ENCODE results near the gene ABHD8. TPM values are rescaled to one million over a fixed set of nuclear protein-coding genes. Genes with fewer than 3 reads are reported as not detected.
A peak's percentile ranks its signal among the peaks of the same experiment; 100 is the strongest.

ABHD8 gene
- total and polyA plus RNA-seq, 2 donors (not counting 1 experiment from before 2014, with no cell fraction given): 3.9 to 16.8 TPM

- H3K4me1 ChIP-seq (ENCODE audit: control insufficient read depth, extremely low read depth, insufficient read depth, low read length): peaks cover 3% of the 10 kb centered on the region
- H3K27me3 ChIP-seq (ENCODE audit: control insufficient read depth, insufficient read depth, low read length): no peaks in the 10 kb centered on the region
- no peaks in the 10 kb centered on the region for H3K36me3 ChIP-seq (ENCODE audit: control insufficient read depth, insufficient read depth, low read length)
- H2AFZ ChIP-seq (ENCODE audit: low read length): peak overlapping the region; percentile 81
- no peaks in the 10 kb centered on the region for H3K9me3 ChIP-seq (ENCODE audit: control insufficient read depth, insufficient read depth, low read depth, low read length)
- H3K4me3 ChIP-seq (replicated peaks in 1 of 4; ENCODE audit: control extremely low read depth in 1 of 4, insufficient read depth in 1 of 4, low read depth in 3 of 4, low read length in 4 of 4): peak overlapping the region; percentile 52 to 80 (median 60)
- H3K9ac ChIP-seq (ENCODE audit: insufficient read depth, low read length): peak overlapping the region; percentile 62
- peak; percentile 82 to 85 for DNase-seq (ENCODE audit: low read depth in 2 of 2)
- peak overlapping the region; percentile 45 for H3K27ac ChIP-seq (ENCODE audit: insufficient read depth, low read length)
- H3K4me2 ChIP-seq (ENCODE audit: extremely low read depth, insufficient read depth, low read length): peak overlapping the region; percentile 72
- no peaks in the 10 kb centered on the region for H4K20me1 ChIP-seq (ENCODE audit: control insufficient read depth, extremely low read depth, insufficient read depth, low read length)
- H3K79me2 ChIP-seq (ENCODE audit: control insufficient read depth, insufficient read depth, low read length): no peaks in the 10 kb centered on the region
- TF ChIP-seq CTCF (conservative IDR thresholded peaks at IDR 0.05 in 1 of 2, IDR thresholded peaks at IDR 0.05 in 1 of 2; ENCODE audit: low read depth in 1 of 2, low read length in 2 of 2) (no peak), EZH2 (IDR thresholded peaks at IDR 0.05; ENCODE audit: low read length, missing control alignments) (no peak)
Observed at GRCh38 chr19:17333611-17334413, 30.6 kb upstream of the ABHD8 start.

GRCh38 chr19:17332677-17333581 lies 29.7 kb upstream of the ABHD8 start:
- no peaks in the 10 kb centered on the region for H4K20me1 ChIP-seq (ENCODE audit: control insufficient read depth, extremely low read depth, insufficient read depth, low read length)
- H3K27ac ChIP-seq (ENCODE audit: insufficient read depth, low read length): no peak overlapping the region
- no peak overlapping the region for H3K4me3 ChIP-seq (replicated peaks in 1 of 4; ENCODE audit: control extremely low read depth in 1 of 4, insufficient read depth in 1 of 4, low read depth in 3 of 4, low read length in 4 of 4)
- no peaks in the 10 kb centered on the region for H3K79me2 ChIP-seq (ENCODE audit: control insufficient read depth, insufficient read depth, low read length)
- DNase-seq (ENCODE audit: low read depth in 2 of 2): peak; percentile 42 to 52
- H3K4me1 ChIP-seq (ENCODE audit: control insufficient read depth, extremely low read depth, insufficient read depth, low read length): no peaks in the 10 kb centered on the region
- no peak for TF ChIP-seq CTCF (conservative IDR thresholded peaks at IDR 0.05 in 1 of 2, IDR thresholded peaks at IDR 0.05 in 1 of 2; ENCODE audit: low read depth in 1 of 2, low read length in 2 of 2)
- TF ChIP-seq EZH2 (IDR thresholded peaks at IDR 0.05; ENCODE audit: low read length, missing control alignments): no peak
- no peak overlapping the region for H2AFZ ChIP-seq (ENCODE audit: low read length)
- H3K9me3 ChIP-seq (ENCODE audit: control insufficient read depth, insufficient read depth, low read depth, low read length): no peaks in the 10 kb centered on the region
- no peak overlapping the region for H3K4me2 ChIP-seq (ENCODE audit: extremely low read depth, insufficient read depth, low read length)
- H3K36me3 ChIP-seq (ENCODE audit: control insufficient read depth, insufficient read depth, low read length): no peaks in the 10 kb centered on the region
- no peaks in the 10 kb centered on the region for H3K27me3 ChIP-seq (ENCODE audit: control insufficient read depth, insufficient read depth, low read length)
- H3K9ac ChIP-seq (ENCODE audit: insufficient read depth, low read length): no peak overlapping the region

GRCh38 chr19:17332360-17332676 lies 29.1 kb upstream of the ABHD8 start:
- H4K20me1 ChIP-seq (ENCODE audit: control insufficient read depth, extremely low read depth, insufficient read depth, low read length): no peaks in the 10 kb centered on the region
- H3K9ac ChIP-seq (ENCODE audit: insufficient read depth, low read length): no peak overlapping the region
- no peaks in the 10 kb centered on the region for H3K79me2 ChIP-seq (ENCODE audit: control insufficient read depth, insufficient read depth, low read length)
- no peaks in the 10 kb centered on the region for H3K27me3 ChIP-seq (ENCODE audit: control insufficient read depth, insufficient read depth, low read length)
- no peak overlapping the region for H3K4me3 ChIP-seq (replicated peaks in 1 of 4; ENCODE audit: control extremely low read depth in 1 of 4, insufficient read depth in 1 of 4, low read depth in 3 of 4, low read length in 4 of 4)
- H3K9me3 ChIP-seq (ENCODE audit: control insufficient read depth, insufficient read depth, low read depth, low read length): no peaks in the 10 kb centered on the region
- H3K4me1 ChIP-seq (ENCODE audit: control insufficient read depth, extremely low read depth, insufficient read depth, low read length): no peaks in the 10 kb centered on the region
- peaks cover 3% of the 10 kb centered on the region for H3K36me3 ChIP-seq (ENCODE audit: control insufficient read depth, insufficient read depth, low read length)
- DNase-seq (ENCODE audit: low read depth in 2 of 2): no peak
- H2AFZ ChIP-seq (ENCODE audit: low read length): no peak overlapping the region
- H3K4me2 ChIP-seq (ENCODE audit: extremely low read depth, insufficient read depth, low read length): no peak overlapping the region
- H3K27ac ChIP-seq (ENCODE audit: insufficient read depth, low read length): no peak overlapping the region
- TF ChIP-seq EZH2 (IDR thresholded peaks at IDR 0.05; ENCODE audit: low read length, missing control alignments): no peak
- no peak for TF ChIP-seq CTCF (conservative IDR thresholded peaks at IDR 0.05 in 1 of 2, IDR thresholded peaks at IDR 0.05 in 1 of 2; ENCODE audit: low read depth in 1 of 2, low read length in 2 of 2)
